DOHH2 (cell line): ENCODE data around the gene KLRC4.
"Not testable (repeated sequence)": the region's sequence is repeated elsewhere in the genome, so short reads cannot be mapped to it uniquely, and the experiment has no call there.

Experiments used
- H3F3A ChIP-seq: fragments of 200-600 bp; sonication (generic), shearing (Covaris generic); 2 replicates; pipeline ENCODE4 v1.6.0; 2016; ENCODE audit warnings: antibody characterized with exemption, mild to moderate bottlenecking; ENCODE audit not compliant: control insufficient read depth, insufficient read depth
- H3K27ac ChIP-seq: fragments of 200-600 bp; sonication (generic); 2 replicates; pipeline ENCODE4 v1.5.1; 2014; ENCODE audit warnings: low read depth, mild to moderate bottlenecking, low read length, moderate library complexity
- H3K27me3 ChIP-seq: fragments of 200-600 bp; sonication (generic); 2 replicates; pipeline ENCODE4 v1.6.1; 2014; ENCODE audit warnings: mild to moderate bottlenecking, low read length, mixed read lengths; ENCODE audit not compliant: control insufficient read depth
- H3K36me3 ChIP-seq: fragments of 200-600 bp; sonication (generic); 2 replicates; pipeline ENCODE4 v1.6.1; 2014; ENCODE audit warnings: mild to moderate bottlenecking, low read length, moderate library complexity, mixed read lengths; ENCODE audit not compliant: control insufficient read depth
- H3K4me1 ChIP-seq: fragments of 200-600 bp; sonication (generic); 2 replicates; pipeline ENCODE4 v1.6.1; 2014; ENCODE audit warnings: mild to moderate bottlenecking, low read length, mixed read lengths; ENCODE audit not compliant: control insufficient read depth
- H3K4me2 ChIP-seq: fragments of 200-600 bp; sonication (generic); 2 replicates; pipeline ENCODE4 v1.6.0; 2014; ENCODE audit warnings: mild to moderate bottlenecking, low read length, moderate library complexity
- H3K4me3 ChIP-seq: fragments of 200-600 bp; sonication (generic); 2 replicates; pipeline ENCODE4 v1.5.1; 2014; ENCODE audit warnings: mild to moderate bottlenecking, low read length, mixed read lengths
- H3K79me2 ChIP-seq: fragments of 200-600 bp; sonication (generic); 2 replicates; pipeline ENCODE4 v1.6.1; 2014; ENCODE audit warnings: mild to moderate bottlenecking, low read length, mixed read lengths; ENCODE audit not compliant: control insufficient read depth
- H3K9me2 ChIP-seq: fragments of 200-600 bp; sonication (generic); replicated peaks from 2 replicates; pipeline ENCODE4 v1.6.1; 2014; ENCODE audit warnings: mild to moderate bottlenecking, low read length, mixed read lengths; ENCODE audit not compliant: control insufficient read depth
- H3K9me3 ChIP-seq: fragments of 200-600 bp; sonication (generic); 2 replicates; pipeline ENCODE4 v1.6.1; 2014; ENCODE audit warnings: antibody characterized with exemption, low read length, mixed read lengths; ENCODE audit not compliant: control insufficient read depth, insufficient read depth
- H4K20me1 ChIP-seq: fragments of 200-600 bp; sonication (generic); 2 replicates; pipeline ENCODE4 v1.6.0; 2014; ENCODE audit warnings: low read depth, mild to moderate bottlenecking, antibody characterized with exemption, low read length, moderate library complexity; ENCODE audit not compliant: control insufficient read depth, insufficient read depth
- EZH2phosphoT487 ChIP-seq: fragments of 200-600 bp; sonication (generic); IDR thresholded peaks from 2 replicates; pipeline ENCODE4 v1.6.1; 2017; ENCODE audit warnings: borderline replicate concordance, mild to moderate bottlenecking, antibody characterized with exemption, low read length, moderate library complexity, mixed read lengths
- TF ChIP-seq, protein P1 (sequence below): fragments of 200-600 bp; sonication (generic); IDR thresholded peaks from one replicate; pipeline ENCODE4 v1.5.1; 2014; ENCODE audit warnings: antibody characterized with exemption, mild to moderate bottlenecking, low read depth, low read length; ENCODE audit not compliant: poor library complexity, severe bottlenecking

Gene KLRC4

GRCh38 chr12:10397296-10397695 is 12.3 kb downstream of the KLRC4 start:
- Histone ChIP-seq H3K4me2 (no peak overlapping the region), H3K27me3 (no peaks in the 10 kb centered on the region)

GRCh38 chr12:10396176-10396575 is 13.4 kb downstream of the KLRC4 start:
- H3F3A ChIP-seq, H3K27ac ChIP-seq, H4K20me1 ChIP-seq, H3K9me3 ChIP-seq, H3K79me2 ChIP-seq, H3K9me2 ChIP-seq, H3K27me3 ChIP-seq, H3K4me3 ChIP-seq, H3K4me2 ChIP-seq, H3K36me3 ChIP-seq: not testable (repeated sequence)
- H3K4me1 ChIP-seq, result peaks cover 19% of the 10 kb centered on the region

More at GRCh38 chr12:10397296-10397695, 12.3 kb downstream of the KLRC4 start:
- Histone ChIP-seq H3K9me2 (no peaks in the 10 kb centered on the region), H3K9me3 (no peaks in the 10 kb centered on the region; the same call in 1 of the 2 replicates), H3K27ac (no peak overlapping the region), H4K20me1 (no peaks in the 10 kb centered on the region), H3K4me3 (no peak overlapping the region), H3F3A (no peaks in the 10 kb centered on the region), H3K79me2 (no peaks in the 10 kb centered on the region), H3K4me1 (peaks cover 19% of the 10 kb centered on the region), H3K36me3 (peaks cover 4% of the 10 kb centered on the region; the same call in 1 of the 2 replicates)
- TF ChIP-seq EZH2phosphoT487, result no peak
- TF ChIP-seq, protein P1, sequence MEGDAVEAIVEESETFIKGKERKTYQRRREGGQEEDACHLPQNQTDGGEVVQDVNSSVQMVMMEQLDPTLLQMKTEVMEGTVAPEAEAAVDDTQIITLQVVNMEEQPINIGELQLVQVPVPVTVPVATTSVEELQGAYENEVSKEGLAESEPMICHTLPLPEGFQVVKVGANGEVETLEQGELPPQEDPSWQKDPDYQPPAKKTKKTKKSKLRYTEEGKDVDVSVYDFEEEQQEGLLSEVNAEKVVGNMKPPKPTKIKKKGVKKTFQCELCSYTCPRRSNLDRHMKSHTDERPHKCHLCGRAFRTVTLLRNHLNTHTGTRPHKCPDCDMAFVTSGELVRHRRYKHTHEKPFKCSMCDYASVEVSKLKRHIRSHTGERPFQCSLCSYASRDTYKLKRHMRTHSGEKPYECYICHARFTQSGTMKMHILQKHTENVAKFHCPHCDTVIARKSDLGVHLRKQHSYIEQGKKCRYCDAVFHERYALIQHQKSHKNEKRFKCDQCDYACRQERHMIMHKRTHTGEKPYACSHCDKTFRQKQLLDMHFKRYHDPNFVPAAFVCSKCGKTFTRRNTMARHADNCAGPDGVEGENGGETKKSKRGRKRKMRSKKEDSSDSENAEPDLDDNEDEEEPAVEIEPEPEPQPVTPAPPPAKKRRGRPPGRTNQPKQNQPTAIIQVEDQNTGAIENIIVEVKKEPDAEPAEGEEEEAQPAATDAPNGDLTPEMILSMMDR, result no peak

GRCh38 chr12:10395390-10395998 is 14.1 kb downstream of the KLRC4 start:
- peak overlapping the region; percentile 29 for H3K4me2 ChIP-seq
- no peaks in the 10 kb centered on the region for H3K79me2 ChIP-seq
- peaks cover 4% of the 10 kb centered on the region; the same call in 1 of the 2 replicates for H3K36me3 ChIP-seq
- no peaks in the 10 kb centered on the region for H4K20me1 ChIP-seq
- H3K4me1 ChIP-seq, result peaks cover 19% of the 10 kb centered on the region
- H3K9me3 ChIP-seq, result no peaks in the 10 kb centered on the region; the same call in 1 of the 2 replicates
- no peak for TF ChIP-seq EZH2phosphoT487
- TF ChIP-seq, protein P1, result no peak
- H3K27me3 ChIP-seq, result no peaks in the 10 kb centered on the region
- H3K9me2 ChIP-seq, result no peaks in the 10 kb centered on the region
- no peaks in the 10 kb centered on the region for H3F3A ChIP-seq
- H3K27ac ChIP-seq, result no peak overlapping the region
- H3K4me3 ChIP-seq, result no peak overlapping the region

- H3K4me2 ChIP-seq, H3K9me2 ChIP-seq, H3K79me2 ChIP-seq, H3K27ac ChIP-seq, H4K20me1 ChIP-seq, H3K36me3 ChIP-seq, H3K27me3 ChIP-seq, H3F3A ChIP-seq, H3K4me3 ChIP-seq, H3K9me3 ChIP-seq: not testable (repeated sequence)
- H3K4me1 ChIP-seq, result peaks cover 25% of the 10 kb centered on the region
Measured at GRCh38 chr12:10394531-10395152, 14.9 kb downstream of the KLRC4 start.
